HepG2 (cell line): ENCODE measurements around the gene TRIM9.

Experiments
- FOSL1 ChIP-seq: sonication (generic); formaldehyde crosslinking; IDR thresholded peaks from 2 replicates; pipeline ENCODE4 v1.9.0; 2021; ENCODE audit warnings: missing genetic modification reagents, borderline replicate concordance
- HNRNPLL ChIP-seq: fragments of 200-400 bp; formaldehyde crosslinking; IDR thresholded peaks from 2 replicates; pipeline ENCODE4 v1.6.1; 2017; ENCODE audit warnings: mild to moderate bottlenecking, low read depth, low read length; ENCODE audit not compliant: poor library complexity, severe bottlenecking
- ISL2 ChIP-seq: sonication (generic); formaldehyde crosslinking; IDR thresholded peaks from 2 replicates; pipeline ENCODE4 v1.5.0; 2020; ENCODE audit warnings: missing genetic modification reagents
- POLR2A ChIP-seq, 2 experiments: IDR thresholded peaks; 2 replicates each; pipeline ENCODE4 v1.6.1; 2011; ENCODE audit warnings: low read depth in 2 of 2, low read length in 2 of 2, mild to moderate bottlenecking in 1 of 2, moderate library complexity in 1 of 2; ENCODE audit not compliant: insufficient read depth in 1 of 2
- RAD21 ChIP-seq: fragments of 450-650 bp; formaldehyde crosslinking; IDR thresholded peaks from 2 replicates; pipeline ENCODE4 v1.5.0; 2020; ENCODE audit warnings: mild to moderate bottlenecking
- TAF1 ChIP-seq: sonication (generic); formaldehyde crosslinking; IDR thresholded peaks from 2 replicates; pipeline ENCODE4 v1.4.0; 2020; ENCODE audit warnings: missing genetic modification reagents
- TGIF2 ChIP-seq: IDR thresholded peaks from 2 replicates; pipeline ENCODE4 v1.6.1; 2016; ENCODE audit warnings: control low read depth, missing compliant biosample characterization
- TF ChIP-seq, protein P1 (sequence below): sonication (generic); formaldehyde crosslinking; IDR thresholded peaks from 2 replicates; pipeline ENCODE4 v1.5.1; 2020; ENCODE audit warnings: missing genetic modification reagents, mild to moderate bottlenecking, borderline replicate concordance
- TF ChIP-seq, protein P2 (sequence below): sonication (generic); formaldehyde crosslinking; IDR thresholded peaks from 2 replicates; pipeline ENCODE4 v1.5.0; 2020; ENCODE audit warnings: mild to moderate bottlenecking, missing genetic modification reagents, moderate library complexity
- TF ChIP-seq, protein P3 (sequence below): sonication (generic); formaldehyde crosslinking; IDR thresholded peaks from 2 replicates; pipeline ENCODE4 v1.8.1; 2023; ENCODE audit warnings: missing genetic modification reagents, inconsistent platforms, borderline replicate concordance
- TF ChIP-seq, protein P4 (sequence below): sonication (generic); formaldehyde crosslinking; IDR thresholded peaks from 2 replicates; pipeline ENCODE4 v1.4.0; 2020; ENCODE audit warnings: missing genetic modification reagents

DNA sequence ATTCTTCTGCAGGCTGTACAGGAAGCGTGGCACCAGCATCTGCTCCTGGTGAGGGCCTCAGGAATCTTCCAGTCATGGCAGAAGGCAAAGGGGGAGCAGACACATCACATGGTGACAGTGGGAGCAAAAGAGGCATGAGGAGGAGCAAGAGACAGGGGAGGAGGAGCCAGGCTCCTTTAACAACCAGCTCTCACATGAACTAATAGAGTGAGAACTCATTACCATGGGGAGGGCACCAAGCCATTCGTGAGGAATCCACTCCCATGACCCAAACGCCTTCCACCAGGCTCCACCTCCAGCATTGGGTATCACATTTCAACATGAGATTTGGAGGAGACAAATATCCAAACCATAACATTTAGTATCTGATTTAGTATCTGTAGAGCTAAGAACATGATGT is 14.7 kb upstream of the TRIM9 start:
- TF ChIP-seq, protein P1, sequence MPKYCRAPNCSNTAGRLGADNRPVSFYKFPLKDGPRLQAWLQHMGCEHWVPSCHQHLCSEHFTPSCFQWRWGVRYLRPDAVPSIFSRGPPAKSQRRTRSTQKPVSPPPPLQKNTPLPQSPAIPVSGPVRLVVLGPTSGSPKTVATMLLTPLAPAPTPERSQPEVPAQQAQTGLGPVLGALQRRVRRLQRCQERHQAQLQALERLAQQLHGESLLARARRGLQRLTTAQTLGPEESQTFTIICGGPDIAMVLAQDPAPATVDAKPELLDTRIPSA (CRISPR knock-in tag): no peak
- TF ChIP-seq, protein P2, sequence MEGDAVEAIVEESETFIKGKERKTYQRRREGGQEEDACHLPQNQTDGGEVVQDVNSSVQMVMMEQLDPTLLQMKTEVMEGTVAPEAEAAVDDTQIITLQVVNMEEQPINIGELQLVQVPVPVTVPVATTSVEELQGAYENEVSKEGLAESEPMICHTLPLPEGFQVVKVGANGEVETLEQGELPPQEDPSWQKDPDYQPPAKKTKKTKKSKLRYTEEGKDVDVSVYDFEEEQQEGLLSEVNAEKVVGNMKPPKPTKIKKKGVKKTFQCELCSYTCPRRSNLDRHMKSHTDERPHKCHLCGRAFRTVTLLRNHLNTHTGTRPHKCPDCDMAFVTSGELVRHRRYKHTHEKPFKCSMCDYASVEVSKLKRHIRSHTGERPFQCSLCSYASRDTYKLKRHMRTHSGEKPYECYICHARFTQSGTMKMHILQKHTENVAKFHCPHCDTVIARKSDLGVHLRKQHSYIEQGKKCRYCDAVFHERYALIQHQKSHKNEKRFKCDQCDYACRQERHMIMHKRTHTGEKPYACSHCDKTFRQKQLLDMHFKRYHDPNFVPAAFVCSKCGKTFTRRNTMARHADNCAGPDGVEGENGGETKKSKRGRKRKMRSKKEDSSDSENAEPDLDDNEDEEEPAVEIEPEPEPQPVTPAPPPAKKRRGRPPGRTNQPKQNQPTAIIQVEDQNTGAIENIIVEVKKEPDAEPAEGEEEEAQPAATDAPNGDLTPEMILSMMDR (CRISPR knock-in tag): no peak
- TF ChIP-seq, protein P3, sequence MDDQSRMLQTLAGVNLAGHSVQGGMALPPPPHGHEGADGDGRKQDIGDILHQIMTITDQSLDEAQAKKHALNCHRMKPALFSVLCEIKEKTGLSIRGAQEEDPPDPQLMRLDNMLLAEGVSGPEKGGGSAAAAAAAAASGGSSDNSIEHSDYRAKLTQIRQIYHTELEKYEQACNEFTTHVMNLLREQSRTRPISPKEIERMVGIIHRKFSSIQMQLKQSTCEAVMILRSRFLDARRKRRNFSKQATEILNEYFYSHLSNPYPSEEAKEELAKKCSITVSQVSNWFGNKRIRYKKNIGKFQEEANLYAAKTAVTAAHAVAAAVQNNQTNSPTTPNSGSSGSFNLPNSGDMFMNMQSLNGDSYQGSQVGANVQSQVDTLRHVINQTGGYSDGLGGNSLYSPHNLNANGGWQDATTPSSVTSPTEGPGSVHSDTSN (CRISPR knock-in tag): no peak
- TF ChIP-seq POLR2A (IDR thresholded peaks at IDR 0.05; ENCODE audit: insufficient read depth in 1 of 2, low read depth in 2 of 2, low read length in 2 of 2) (no peak), RAD21 (CRISPR knock-in tag) (no peak), TGIF2 (CRISPR knock-in tag) (no peak), HNRNPLL (no peak), ISL2 (CRISPR knock-in tag) (no peak), TAF1 (CRISPR knock-in tag) (no peak), FOSL1 (no peak)
- TF ChIP-seq, protein P4, sequence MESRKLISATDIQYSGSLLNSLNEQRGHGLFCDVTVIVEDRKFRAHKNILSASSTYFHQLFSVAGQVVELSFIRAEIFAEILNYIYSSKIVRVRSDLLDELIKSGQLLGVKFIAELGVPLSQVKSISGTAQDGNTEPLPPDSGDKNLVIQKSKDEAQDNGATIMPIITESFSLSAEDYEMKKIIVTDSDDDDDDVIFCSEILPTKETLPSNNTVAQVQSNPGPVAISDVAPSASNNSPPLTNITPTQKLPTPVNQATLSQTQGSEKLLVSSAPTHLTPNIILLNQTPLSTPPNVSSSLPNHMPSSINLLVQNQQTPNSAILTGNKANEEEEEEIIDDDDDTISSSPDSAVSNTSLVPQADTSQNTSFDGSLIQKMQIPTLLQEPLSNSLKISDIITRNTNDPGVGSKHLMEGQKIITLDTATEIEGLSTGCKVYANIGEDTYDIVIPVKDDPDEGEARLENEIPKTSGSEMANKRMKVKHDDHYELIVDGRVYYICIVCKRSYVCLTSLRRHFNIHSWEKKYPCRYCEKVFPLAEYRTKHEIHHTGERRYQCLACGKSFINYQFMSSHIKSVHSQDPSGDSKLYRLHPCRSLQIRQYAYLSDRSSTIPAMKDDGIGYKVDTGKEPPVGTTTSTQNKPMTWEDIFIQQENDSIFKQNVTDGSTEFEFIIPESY (CRISPR knock-in tag): no peak
